GM12878 (cell line): ENCODE measurements around the gene AJUBA.

Source experiments
- CREM ChIP-seq: IDR thresholded peaks from 2 replicates; pipeline ENCODE4 v1.6.1; 2014; ENCODE audit warnings: antibody characterized with exemption, low read depth
- NBN ChIP-seq: fragments of 450-650 bp; IDR thresholded peaks from 2 replicates; pipeline ENCODE4 v1.6.1; 2016
- YY1 ChIP-seq: IDR thresholded peaks from 2 replicates; pipeline ENCODE4 v1.6.1; 2011; ENCODE audit warnings: low read depth, mild to moderate bottlenecking, low read length
- TF ChIP-seq, protein P1 (sequence below): IDR thresholded peaks from 2 replicates; pipeline ENCODE4 v1.6.1; 2011; ENCODE audit warnings: borderline replicate concordance, low read depth, mild to moderate bottlenecking, moderate library complexity, low read length; ENCODE audit not compliant: insufficient read depth, poor library complexity, severe bottlenecking

DNA sequence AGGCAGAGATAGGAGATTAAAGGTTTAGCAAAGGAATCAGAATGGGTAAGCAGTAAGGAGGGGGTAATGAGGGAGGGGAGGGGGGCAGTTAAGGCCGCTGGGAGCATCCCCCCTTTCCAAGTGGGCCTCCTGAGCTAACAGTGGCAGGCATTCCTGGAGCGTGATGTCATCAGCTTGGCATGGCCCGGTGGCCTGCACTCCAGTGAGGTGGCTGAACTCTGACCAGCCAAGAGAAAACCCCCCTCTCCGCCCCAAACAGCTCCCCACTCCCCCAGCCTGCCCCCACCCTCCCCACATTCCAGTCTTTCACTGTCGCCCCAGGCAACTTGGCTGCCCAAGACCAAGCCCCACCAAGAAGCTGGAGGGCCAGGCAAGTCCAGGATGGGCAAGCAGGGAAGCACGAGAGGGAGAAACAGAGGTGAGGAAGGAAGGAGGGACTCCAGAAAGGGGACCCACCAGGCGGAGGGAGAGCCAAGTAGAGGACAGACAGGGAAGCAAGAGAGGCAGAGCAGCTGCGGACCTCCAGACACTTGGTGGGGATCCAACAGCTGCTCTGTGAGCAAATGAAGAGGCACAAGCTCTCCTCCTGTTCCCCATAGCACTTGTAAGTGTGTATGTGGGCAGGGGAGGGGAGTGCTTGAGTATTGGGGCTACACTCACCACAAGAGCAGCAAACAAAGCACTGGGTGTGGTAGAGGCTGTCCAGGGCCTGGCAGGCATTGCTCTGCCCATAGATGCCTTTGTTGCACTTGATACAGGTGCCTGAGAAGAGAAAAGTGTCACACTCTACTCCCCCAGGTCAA is 4.5 kb downstream of the AJUBA start:
- TF ChIP-seq, protein P1, sequence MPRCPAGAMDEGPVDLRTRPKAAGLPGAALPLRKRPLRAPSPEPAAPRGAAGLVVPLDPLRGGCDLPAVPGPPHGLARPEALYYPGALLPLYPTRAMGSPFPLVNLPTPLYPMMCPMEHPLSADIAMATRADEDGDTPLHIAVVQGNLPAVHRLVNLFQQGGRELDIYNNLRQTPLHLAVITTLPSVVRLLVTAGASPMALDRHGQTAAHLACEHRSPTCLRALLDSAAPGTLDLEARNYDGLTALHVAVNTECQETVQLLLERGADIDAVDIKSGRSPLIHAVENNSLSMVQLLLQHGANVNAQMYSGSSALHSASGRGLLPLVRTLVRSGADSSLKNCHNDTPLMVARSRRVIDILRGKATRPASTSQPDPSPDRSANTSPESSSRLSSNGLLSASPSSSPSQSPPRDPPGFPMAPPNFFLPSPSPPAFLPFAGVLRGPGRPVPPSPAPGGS = no peak
- no peak for TF ChIP-seq YY1
- TF ChIP-seq NBN = no peak
- no peak for TF ChIP-seq CREM
